Stimulated activated CD8-positive, alpha-beta memory T cell treated with anti-CD3 and anti-CD28 coated beads, Interleukin-4, amount 100 ng/mL, for 48 hours (primary cell): Measurements from ENCODE around the gene USP4.
"Not testable (repeated sequence)": the region's sequence is repeated elsewhere in the genome, so short reads cannot be mapped to it uniquely, and the experiment has no call there.

Experiments used
- DNase-seq: peaks from one replicate; pipeline ENCODE4 v3.0.0-alpha.2; 2020

USP4 gene

DNA sequence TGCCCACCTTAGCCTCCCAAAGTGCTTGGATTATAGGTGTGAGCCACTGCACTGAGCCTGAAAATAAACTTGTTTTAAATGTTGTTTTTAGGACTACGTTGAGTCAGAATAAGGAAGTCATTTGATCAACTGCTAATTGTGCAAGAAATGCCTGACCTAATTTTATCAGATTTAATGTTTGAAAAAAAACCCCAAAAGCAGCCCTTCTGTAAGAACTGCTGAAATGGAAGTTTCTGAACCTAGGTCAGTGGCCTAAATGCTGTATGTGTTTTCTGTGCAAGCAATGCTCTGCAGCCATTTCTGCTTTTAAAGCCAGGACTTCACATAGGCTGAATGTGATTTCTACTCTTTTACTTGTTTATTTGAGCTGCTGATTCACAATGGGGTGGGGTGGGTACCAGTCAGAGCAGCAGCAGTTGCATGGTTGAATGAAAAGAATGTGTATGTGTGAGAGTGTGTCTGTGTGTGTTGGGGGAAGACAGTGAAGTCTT, 11.7 kb upstream of the USP4 start:
- no peak for DNase-seq

DNA sequence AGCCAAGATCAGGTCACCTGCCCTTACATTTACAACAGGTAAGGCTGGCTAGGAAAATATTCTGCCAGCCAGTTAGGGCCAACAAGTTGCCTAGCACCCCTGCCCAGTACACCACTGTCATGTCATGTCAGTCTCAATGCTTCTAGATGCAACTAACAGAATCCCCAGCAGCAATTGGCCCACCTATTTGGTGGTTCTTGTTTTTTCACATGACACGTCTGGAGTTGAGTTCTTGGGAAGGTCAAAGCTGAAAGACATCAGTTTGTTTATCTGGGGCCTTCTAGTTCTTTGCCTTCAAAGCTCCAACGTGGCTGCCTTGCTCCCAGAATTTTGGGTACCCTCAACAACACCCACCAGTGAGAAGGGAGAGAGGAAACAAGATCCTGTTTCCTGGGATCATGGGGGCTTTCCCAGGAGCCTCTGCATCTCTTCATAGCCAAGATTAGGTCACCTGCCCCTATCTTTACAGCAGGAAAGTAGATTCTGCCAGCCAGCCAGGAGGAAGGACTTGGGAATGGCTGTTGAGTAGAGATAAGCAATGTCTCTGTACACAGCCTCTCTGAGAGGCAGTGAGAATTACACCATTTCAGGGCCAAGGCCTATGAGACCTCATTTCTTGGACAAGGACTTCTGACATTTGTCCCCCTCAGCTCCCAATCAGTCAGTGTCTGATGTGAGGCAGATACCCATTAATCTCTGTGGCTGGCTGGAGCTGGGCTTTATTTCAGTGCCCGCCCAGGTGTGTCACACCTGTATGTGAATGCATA, 9.7 kb upstream of the USP4 start:
- no peak for DNase-seq

DNA sequence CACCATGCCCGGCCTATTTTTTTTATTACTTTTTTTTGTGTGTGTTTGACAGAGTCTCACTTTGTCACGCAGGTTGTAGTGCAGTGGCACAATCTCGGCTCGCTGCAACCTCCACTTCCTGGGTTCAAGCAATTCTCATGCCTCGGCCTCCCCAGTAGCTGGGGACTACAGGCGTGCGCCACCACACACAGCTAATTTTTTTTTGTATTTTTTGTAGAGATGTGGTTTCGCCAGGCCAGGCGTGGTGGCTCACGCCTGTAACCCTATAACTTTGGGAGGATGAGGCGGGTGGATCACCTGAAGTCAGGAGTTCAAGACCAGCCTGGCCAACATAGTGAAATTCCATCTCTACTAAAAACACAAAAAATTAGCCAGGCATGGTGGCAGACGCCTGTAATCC, 8.5 kb upstream of the USP4 start:
- not testable (repeated sequence) for DNase-seq

DNA sequence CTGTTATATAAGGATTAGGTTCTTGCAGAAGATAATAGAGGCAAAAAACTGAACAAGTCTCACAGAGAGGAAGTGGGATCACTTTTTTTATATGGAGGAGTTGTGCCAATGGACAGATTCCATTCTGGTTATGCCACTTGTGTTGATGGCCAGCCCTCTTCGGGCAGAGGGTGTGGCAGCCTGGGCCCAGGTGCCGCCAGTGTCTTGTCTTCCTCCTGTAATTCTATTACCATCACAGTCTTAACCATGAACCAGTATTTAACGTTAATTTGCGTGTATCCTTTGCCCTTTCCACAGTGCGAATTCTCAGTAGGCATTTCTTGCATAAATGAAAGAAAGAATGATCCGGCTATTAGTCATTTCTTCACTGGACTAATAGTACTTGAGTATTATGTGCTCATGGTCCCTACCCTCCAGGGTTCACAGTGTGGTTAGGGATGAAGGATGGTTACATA, 7.0 kb upstream of the USP4 start:
- no peak for DNase-seq

DNA sequence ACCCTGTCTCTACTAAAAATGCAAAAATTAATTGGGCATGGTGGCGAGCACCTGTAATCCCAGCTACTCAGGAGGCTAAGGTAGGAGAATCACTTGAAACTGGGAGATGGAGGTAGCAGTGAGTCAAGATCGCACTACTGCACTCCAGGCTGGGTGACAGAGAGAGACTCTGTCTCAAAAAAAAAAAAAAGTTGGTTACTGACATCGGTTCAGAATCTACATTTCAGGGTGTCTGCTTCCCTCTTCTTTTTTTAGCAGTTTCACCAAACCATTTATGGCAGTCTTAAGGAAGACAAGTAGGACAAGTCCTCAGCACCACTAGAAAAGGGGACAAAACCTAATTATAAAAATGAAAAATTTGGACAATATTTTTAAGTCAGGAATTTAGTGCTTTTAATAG, 3.3 kb upstream of the USP4 start:
- no peak for DNase-seq

DNA sequence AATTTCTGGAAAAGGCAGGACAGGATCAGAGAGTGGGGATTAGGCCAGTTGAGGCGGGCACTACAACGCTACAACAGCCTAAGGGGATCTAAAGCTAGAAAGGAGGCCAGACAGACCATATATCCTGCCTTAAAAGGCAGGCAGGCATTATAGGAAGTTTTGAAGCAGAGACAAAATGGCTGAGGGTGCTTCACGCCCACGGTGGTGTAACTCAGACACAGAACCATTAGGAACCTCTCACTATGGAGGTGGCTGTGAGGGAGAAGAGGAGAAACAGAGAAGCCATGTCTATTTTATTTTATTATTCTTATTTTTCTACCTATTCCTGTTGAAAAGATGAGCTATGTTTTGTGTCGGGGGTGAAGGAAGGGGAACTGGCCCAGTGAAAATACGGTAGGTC, 2.1 kb upstream of the USP4 start:
- DNase-seq = no peak

DNA sequence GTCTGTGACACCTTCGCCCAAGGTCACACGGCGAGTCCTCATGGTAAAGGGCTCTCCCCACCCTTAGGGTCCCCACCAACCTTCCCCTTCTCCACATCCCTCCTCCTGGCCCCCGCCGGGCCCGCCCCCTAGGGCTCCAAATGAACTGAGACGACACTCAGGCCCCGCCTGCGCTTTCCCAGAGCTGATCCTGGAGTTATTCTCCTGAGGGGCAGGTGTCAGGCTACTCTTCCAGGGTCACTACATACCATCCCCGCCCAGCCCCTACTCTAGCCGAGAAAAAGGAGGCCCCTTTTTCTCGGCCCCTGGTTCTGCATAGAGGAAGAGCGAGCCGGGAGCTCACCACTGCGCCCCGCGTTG, 292 bp downstream of the USP4 start:
- peak; percentile 50 for DNase-seq

DNA sequence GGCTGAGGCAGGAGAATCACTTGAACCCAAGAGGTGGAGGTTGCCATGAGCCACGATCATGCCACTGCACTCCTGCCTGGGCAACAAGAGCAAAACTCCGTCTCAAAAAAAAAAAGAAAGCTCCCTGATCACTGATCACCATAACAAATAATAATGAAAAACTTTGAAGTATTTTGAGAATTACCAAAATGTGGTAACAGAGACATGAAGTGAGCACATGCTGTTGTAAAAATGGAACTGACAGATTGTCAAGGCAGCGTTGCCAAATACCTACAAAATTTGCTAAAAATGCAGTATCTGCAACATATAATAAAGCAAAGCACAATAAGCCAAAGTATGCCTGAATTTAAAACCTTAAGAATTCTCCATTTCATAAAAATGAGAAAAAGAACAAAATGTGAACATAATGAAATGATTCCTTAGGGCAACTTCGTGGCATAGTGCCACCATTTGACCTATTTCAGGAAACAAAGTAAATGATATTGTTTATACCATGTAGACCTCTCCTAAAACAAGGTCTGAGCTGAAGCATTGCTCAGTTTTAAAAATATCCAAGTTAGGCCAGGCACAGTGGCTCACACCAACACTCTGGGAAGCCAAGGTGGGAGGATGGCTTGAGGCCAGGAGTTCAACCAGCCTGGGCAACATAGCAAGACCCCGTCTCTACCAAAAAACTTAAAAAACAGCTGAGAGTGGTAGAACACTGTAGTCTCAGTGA, 5.8 kb downstream of the USP4 start:
- DNase-seq = no peak

DNA sequence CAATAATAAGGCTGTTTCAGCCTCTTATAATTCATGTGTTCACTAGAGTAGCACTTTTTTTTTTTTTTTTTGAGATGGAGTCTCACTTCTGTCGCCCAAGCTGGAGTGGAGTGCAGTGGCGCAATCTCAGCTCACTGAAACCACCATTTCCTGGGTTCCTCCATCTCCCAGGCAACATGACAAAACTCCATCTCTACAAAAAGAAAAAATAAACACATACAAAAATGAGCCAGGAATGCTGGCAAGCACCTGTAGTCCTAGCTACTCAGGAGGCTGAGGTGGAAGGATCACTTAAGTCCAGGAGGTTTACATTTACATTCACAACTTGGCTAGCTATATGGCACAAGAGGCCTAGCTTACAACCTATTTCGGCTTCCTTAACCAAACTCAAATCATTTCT, 6.8 kb downstream of the USP4 start:
- DNase-seq = no peak

DNA sequence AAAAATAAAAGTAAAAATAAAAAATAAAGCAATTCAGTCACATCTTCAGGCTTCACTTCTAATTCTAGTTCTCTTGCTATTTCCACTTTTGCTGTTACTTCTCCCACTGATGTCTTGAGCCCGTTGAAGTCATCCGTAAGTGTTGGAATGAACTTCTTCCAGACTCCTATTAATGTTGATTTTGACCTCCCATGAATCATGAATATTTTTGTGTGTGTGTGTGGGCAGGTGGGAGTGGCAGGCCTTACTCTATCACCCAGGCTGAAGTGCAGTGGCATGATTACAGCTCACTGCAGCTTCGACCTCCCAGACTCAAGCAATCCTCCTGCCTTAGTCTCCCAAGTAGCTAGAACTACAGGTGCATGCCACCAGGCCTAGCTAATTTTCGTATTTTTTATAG, 10.7 kb downstream of the USP4 start:
- no peak for DNase-seq

DNA sequence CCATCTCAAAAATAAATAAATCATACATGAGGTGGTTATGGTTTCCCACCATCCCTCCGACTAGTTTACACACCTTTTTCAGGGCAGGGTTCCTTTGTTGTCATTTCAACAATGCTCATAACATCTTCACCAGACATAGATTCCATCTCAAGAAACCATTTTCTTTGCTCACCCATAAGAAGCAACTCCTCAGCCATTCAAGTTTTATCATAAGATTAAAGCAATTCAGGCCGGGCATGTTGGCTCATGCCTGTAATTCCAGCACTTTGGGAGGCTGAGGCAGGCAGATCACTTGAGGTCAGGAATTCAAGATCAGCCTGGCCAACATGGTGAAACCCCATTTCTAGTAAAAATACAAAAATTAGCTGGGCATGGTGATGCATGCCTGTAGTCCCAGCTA, 11.5 kb downstream of the USP4 start:
- DNase-seq = not testable (repeated sequence)

DNA sequence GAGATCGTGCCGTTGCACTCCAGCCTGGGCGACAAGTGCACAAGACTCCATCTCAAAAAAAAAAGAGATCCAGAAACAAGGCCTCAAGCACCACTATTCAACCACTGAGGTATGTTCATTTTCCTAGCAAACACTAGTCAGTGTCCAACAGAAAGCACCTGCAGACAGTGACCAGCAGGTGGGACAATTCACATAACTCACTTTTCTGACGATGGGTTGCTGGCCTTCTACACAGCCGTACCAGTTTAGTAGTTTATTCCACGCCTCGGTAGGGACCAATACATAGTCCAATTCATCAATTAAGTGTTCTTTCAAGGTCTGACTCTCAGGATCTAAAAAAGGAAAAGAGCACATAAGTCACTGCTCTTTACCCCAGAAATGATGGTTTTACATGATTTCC, 12.4 kb downstream of the USP4 start:
- DNase-seq = no peak

DNA sequence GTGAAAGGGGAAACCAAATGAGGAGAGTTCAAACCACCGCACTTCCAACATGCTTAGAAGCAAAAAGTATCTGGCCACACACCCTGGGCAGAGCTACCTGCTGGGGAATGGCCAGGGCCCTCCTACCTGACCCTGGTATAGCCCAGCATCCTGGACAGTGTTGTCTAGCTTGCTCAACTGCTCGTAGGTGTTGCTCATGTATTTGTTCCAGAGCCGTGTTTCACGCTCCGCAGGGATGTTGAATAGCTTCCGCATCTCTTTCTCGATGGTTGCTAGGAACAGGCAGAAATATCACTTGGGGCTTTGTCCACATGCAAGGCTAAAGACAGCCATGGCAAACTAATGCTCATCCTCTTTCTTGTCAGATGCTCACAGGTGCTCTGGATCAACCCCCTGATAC, 15.1 kb downstream of the USP4 start:
- DNase-seq = no peak

DNA sequence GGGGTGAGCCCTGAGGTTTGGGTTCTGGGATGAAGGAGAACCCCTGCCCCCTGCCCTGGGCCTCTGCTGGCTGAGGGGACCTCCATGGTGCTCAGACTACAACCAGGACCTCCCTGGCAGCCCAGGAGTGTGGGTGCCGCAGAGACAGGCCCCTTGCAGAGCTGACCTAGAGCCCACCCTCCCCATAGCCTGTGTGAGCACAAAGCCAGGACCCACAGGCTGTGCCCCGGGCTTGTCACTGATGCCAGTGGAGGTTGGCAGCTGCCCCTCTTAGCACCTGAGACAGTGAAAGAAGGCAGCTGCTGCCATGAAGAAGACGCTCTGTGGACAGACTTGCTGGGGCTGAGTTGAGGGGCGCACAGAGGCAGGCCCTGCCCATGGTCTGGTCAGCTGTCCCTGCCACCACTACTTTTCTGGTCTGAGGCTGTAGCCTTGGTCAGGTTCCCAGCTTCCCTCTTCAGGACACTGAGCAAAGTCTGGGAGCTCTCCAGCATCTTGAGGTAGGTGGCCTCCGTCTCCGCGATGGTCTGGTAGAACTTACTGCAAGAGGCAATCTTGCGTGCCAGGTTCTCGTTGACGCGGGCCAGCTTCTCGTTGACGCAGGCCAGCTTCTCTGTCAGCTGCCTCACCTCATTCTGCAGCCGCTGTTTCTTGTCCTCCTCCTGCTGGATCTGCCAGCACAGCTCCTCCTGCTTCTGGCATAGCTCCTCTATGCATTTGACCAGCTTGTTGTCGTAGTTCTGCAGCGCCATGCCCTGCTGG, 23.0 kb downstream of the USP4 start:
- DNase-seq = no peak

DNA sequence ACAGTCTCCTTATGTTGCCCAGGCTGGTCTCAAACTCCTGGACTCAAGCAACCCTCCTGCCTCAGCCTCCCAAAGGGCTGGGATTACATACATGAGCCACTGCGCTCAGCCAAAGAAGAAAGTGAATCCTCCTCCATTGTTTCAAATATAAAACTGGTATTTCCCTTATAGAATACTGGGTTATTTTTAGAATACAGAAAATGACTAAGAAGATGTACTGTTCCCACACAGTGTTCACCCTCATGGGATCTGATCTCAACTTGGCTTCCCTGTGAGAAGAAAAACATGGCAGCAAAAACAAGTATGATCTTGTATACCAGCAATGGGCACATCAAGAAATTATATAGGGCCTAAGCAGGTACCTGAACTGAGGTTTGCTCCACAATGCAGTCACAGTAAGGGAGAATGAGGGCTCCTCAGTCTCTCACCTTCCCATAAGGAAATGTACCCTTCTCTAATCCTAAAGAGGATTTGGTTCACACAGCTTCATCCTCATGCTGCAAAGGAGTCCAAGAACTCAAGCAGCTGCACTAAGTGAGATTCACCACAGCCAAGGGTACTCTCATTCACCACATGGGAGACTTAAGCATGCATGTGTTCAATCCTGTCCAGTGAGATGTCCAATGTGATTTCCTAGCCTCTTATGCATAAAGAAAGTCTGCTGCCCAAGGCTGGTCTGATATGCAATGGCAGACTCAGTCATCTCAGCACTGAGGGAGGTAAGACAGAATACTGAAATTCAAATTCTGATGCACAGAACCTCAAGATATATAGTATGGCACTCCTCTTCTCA, 25.8 kb downstream of the USP4 start:
- DNase-seq = no peak

DNA sequence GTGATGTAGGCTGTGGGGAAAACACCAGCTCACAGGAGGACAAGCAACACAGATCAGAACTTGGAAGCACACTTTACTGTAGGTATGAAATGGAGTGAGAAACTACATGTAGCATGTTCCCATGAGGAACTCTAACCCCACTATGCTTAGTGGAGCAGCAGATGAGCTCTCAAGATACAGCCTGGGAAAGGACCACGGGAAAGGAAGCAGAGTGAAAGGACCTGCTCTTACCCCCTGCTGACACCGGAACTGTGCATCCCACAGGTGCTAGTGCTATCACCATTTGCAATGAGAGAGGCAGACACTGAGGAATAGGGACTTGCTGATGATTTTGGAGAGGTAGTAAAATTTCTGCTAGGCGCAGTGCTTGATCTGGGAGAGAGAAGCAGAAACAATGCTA, 28.6 kb downstream of the USP4 start:
- no peak for DNase-seq

DNA sequence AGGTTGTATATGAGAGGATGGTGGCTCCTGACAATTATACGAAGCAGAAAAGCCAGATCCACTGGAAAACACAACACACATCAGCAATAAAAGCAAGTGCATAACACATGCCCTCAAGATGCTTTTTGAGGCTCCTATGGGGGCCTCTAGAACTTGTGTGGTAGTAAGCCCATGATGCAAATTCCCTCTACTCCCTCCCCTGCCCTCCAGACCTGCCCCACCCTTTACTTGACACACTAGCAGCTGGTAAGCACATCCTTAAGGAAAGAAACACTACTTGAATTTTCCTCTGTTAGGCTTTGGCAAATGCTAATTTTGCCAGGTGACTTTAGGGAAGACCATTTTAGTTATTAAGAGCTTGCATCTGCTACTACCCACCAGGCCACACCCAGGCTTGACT, 29.2 kb downstream of the USP4 start:
- DNase-seq = no peak

DNA sequence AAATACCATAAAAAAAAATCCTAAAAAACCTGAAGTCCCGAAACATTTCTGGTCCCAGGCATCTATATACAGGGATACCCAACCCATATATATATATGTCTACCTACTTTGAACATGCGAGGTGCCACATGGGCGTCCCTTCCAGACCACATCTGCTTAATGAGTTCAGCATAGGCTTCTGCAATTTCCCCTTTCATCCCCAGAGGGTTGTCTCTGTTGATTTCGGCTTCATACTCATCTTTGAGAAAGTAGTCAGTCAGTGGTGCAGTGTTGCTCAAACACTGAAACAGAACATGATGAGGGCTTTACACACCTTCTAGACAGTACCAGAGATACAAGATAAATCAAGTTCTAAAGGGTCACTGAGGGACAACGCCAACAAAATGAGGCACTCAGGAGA, 34.2 kb downstream of the USP4 start:
- no peak for DNase-seq

DNA sequence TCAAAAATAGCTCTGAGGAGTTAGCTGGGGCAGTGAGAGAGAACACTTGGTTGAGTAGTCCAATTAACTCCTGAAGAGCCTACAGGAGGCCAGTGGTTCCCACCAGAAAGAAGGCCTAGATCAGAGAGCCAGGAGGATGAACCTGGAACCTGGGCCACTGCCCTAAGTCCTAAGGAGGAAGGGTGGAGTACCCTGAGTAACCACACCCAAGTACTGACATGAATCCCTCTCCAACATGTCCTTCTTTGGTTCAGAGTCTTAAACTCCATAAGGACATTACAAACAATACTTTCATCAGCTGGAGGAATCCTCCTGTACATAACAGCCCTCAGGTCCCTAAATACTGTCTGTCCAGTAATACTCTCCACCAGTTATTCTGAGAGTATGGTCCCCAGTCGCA, 37.2 kb downstream of the USP4 start:
- no peak for DNase-seq

DNA sequence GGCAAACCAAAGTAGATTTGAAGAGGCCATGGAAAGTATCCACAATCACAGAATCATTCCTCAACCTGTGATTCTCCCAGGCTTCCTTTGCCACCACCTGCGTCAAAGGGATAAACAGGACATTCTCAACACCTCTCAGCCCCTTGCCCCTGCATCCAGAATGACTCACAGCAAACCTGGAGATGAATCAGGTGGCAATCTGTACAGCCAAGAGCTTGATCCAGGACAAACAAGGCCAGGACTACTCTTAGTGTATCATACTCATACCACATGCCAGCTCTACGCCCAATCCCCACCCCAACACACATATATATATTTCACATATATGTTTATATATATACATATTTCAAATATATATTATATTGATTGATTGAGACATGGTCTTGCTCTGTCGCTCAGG, 39.3 kb downstream of the USP4 start:
- DNase-seq = no peak

DNA sequence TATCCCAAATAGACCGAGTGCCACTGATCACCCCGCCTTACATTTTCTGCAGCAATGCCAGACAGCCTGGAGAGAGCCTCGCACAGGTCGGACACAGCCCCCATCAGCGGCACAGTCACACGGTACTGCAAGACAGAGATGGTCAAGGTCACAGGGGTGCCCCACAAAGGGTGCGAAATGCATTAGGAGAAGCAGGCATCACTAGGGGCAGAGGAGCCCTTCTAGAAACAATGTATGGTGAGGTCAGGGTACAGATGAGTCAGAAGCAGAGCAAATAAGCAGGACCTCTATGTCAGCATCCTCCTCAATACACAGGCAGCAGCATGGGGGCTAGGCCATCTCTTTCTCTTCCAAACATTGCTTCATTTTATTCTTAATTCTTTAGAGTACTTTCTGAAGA, 41.3 kb downstream of the USP4 start:
- DNase-seq = no peak

DNA sequence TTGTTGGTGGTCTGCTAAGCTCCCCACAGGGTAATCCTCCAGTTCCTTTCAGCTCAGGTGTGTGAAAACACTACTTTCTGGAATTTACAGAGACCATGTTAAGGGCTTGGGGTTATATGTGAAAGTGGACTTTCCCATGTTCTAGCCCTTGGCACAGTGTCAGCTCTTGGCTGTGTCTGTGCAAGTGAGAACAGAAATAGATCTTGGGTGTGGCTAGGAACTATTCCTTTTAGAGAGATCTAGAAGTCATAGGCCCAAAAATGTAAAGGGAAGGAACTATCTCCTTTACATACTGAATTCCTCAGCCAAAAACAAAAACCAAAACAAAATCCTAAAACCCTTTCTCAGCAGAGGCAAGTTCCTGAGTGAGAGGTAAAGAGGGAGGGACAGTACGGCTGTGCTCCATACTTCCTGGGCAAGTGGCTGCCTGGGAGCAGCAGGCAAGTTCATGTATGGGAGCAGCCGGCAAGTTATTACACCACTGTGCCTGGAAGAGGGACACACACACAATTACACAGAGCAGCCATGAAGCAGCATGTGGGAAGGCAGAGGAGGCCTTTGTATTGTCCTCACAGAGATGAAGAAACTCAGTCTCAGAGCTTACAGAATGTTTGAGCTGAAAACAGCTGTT, 43.0 kb downstream of the USP4 start:
- no peak for DNase-seq
